Thyroid gland (tissue), 4 donors: ENCODE measurements around the gene GPRASP2.

Experiments used
- CTCF ChIP-seq, 6 experiments: fragments of 200-600 bp in 3 of 6; fragments of 450-650 bp in 3 of 6; sonication (generic) in 3 of 6; IDR thresholded peaks; one replicate each; pipeline ENCODE4 v1.5.1; 2016 to 2019; ENCODE audit warnings: antibody characterized with exemption in 6 of 6, mild to moderate bottlenecking in 2 of 6, inconsistent platforms in 1 of 6, moderate library complexity in 1 of 6
- POLR2A ChIP-seq, 2 donors: fragments of 450-650 bp; IDR thresholded peaks; one replicate each; pipeline ENCODE4 v1.6.1; 2017; ENCODE audit warnings: antibody characterized with exemption in 2 of 2, mild to moderate bottlenecking in 2 of 2, moderate library complexity in 1 of 2

GRCh38 chrX:102696306-102696705, 15.9 kb upstream of the GPRASP2 start:
- TF ChIP-seq CTCF (IDR thresholded peaks at IDR 0.05) (no peak), POLR2A (IDR thresholded peaks at IDR 0.05) (no peak)
